WTC11 (cell line): ENCODE results near the gene MAP4K3. TPM values are rescaled to one million over a fixed set of nuclear protein-coding genes. Genes with fewer than 3 reads are reported as not detected.

Experiments used
- ATAC-seq: fragments of 200-7000 bp; cut with Tn5 transposase; 2 replicates; pipeline ENCODE4 v1.10.0; 2021; ENCODE audit warnings: mild to moderate bottlenecking, moderate library complexity
- CTCF ChIA-PET: fragments of 300-600 bp; sonication (Branson Sonifier 250); formaldehyde crosslinking; loops from one replicate; lab custom pipeline; 2021; ENCODE audit warnings: antibody characterized with exemption; lab: Charles Lee
- POLR2A ChIA-PET: fragments of 350-600 bp; sonication (Branson Sonifier 250); formaldehyde crosslinking; loops from one replicate; lab custom pipeline; 2021; ENCODE audit warnings: antibody characterized with exemption; lab: Charles Lee
- DNase-seq: peaks from one replicate; pipeline ENCODE4 v3.0.0; 2021; ENCODE audit warnings: low spot score
- H3K27ac Mint-ChIP-seq: 2 replicates; pipeline ENCODE4 v1.8.0; 2021; ENCODE audit warnings: mixed read lengths
- H3K27me3 Mint-ChIP-seq: 2 replicates; pipeline ENCODE4 v1.8.0; 2021; ENCODE audit warnings: low read depth, mild to moderate bottlenecking, moderate library complexity, mixed read lengths
- H3K36me3 Mint-ChIP-seq: 2 replicates; pipeline ENCODE4 v1.8.0; 2021; ENCODE audit warnings: mixed read lengths
- H3K4me1 Mint-ChIP-seq: 2 replicates; pipeline ENCODE4 v1.8.0; 2022; ENCODE audit warnings: mixed read lengths
- H3K4me3 Mint-ChIP-seq: 2 replicates; pipeline ENCODE4 v1.8.0; 2021; ENCODE audit warnings: mild to moderate bottlenecking, moderate library complexity, mixed read lengths
- H3K9me3 Mint-ChIP-seq: 2 replicates; pipeline ENCODE4 v1.8.0; 2021; ENCODE audit warnings: mixed read lengths
- CREB1 ChIP-seq: sonication (generic); formaldehyde crosslinking; IDR thresholded peaks from 2 replicates; pipeline ENCODE4 v1.8.0; 2023; ENCODE audit warnings: mild to moderate bottlenecking, missing genetic modification reagents
- EMX1 ChIP-seq: fragments of 250-450 bp; sonication (Bioruptor Pico); IDR thresholded peaks from 2 replicates; pipeline ENCODE4 v1.8.0; 2021; ENCODE audit warnings: mild to moderate bottlenecking
- FOXP1 ChIP-seq: sonication (generic); formaldehyde crosslinking; IDR thresholded peaks from 2 replicates; pipeline ENCODE4 v1.8.0; 2022; ENCODE audit warnings: missing genetic modification reagents, mild to moderate bottlenecking, moderate library complexity, borderline replicate concordance
- GRHL2 ChIP-seq: fragments of 250-450 bp; sonication (Bioruptor Pico); IDR thresholded peaks from 2 replicates; pipeline ENCODE4 v1.8.0; 2022; ENCODE audit warnings: mild to moderate bottlenecking, moderate library complexity; ENCODE audit not compliant: insufficient replicate concordance, severe bottlenecking
- GTF2I ChIP-seq: fragments of 250-450 bp; sonication (Bioruptor Pico); conservative IDR thresholded peaks from 2 replicates; pipeline ENCODE4 v1.4.0; 2021; ENCODE audit warnings: mild to moderate bottlenecking
- NFATC4 ChIP-seq: fragments of 250-450 bp; sonication (Bioruptor Pico); IDR thresholded peaks from 2 replicates; pipeline ENCODE4 v1.9.0; 2021; ENCODE audit warnings: mild to moderate bottlenecking
- RELA ChIP-seq: sonication (generic); formaldehyde crosslinking; IDR thresholded peaks from 2 replicates; pipeline ENCODE4 v1.8.1; 2022; ENCODE audit warnings: missing genetic modification reagents, mild to moderate bottlenecking, borderline replicate concordance
- RORB ChIP-seq: fragments of 250-450 bp; sonication (Bioruptor Pico); IDR thresholded peaks from 2 replicates; pipeline ENCODE4 v1.9.0; 2021; ENCODE audit warnings: mild to moderate bottlenecking
- ZNF121 ChIP-seq: sonication (generic); formaldehyde crosslinking; IDR thresholded peaks from 2 replicates; pipeline ENCODE4 v1.8.0; 2023; ENCODE audit warnings: missing genetic modification reagents
- ZNF138 ChIP-seq: sonication (generic); formaldehyde crosslinking; conservative IDR thresholded peaks from 2 replicates; pipeline ENCODE4 v1.8.1; 2022; ENCODE audit warnings: mild to moderate bottlenecking, moderate library complexity, missing genetic modification reagents
- total RNA-seq: library from RNA; stranded (reverse); gene quantifications from 3 replicates; pipeline ENCODE4 v1.2.3, GENCODE V29; 2021
- TF ChIP-seq, protein P1 (sequence below): sonication (generic); formaldehyde crosslinking; IDR thresholded peaks from 2 replicates; pipeline ENCODE4 v1.8.1; 2023; ENCODE audit warnings: mild to moderate bottlenecking, moderate library complexity, missing genetic modification reagents
- TF ChIP-seq, protein P2 (sequence below): sonication (generic); formaldehyde crosslinking; IDR thresholded peaks from 2 replicates; pipeline ENCODE4 v1.8.1; 2022; ENCODE audit warnings: mild to moderate bottlenecking, moderate library complexity, missing genetic modification reagents
- TF ChIP-seq, protein P3 (sequence below): sonication (generic); formaldehyde crosslinking; conservative IDR thresholded peaks from 2 replicates; pipeline ENCODE4 v1.8.1; 2022; ENCODE audit warnings: mild to moderate bottlenecking, missing genetic modification reagents
- TF ChIP-seq, protein P4 (sequence below): sonication (generic); formaldehyde crosslinking; conservative IDR thresholded peaks from 2 replicates; pipeline ENCODE4 v1.8.1; 2023; ENCODE audit warnings: mild to moderate bottlenecking, low read depth, missing genetic modification reagents, moderate library complexity
- TF ChIP-seq, protein P5 (sequence below): sonication (generic); formaldehyde crosslinking; IDR thresholded peaks from 2 replicates; pipeline ENCODE4 v1.8.1; 2023; ENCODE audit warnings: mild to moderate bottlenecking, missing genetic modification reagents, moderate library complexity
- TF ChIP-seq, protein P6 (sequence below): fragments of 250-450 bp; sonication (Bioruptor Pico); conservative IDR thresholded peaks from 2 replicates; pipeline ENCODE4 v1.9.0; 2021; ENCODE audit warnings: mild to moderate bottlenecking
- TF ChIP-seq, protein P7 (sequence below): fragments of 250-450 bp; sonication (Bioruptor Pico); IDR thresholded peaks from 2 replicates; pipeline ENCODE4 v1.8.0; 2021; ENCODE audit warnings: mild to moderate bottlenecking

The MAP4K3 gene
- total RNA-seq, 1 experiment from 2014 or later: 73.2 TPM

DNA sequence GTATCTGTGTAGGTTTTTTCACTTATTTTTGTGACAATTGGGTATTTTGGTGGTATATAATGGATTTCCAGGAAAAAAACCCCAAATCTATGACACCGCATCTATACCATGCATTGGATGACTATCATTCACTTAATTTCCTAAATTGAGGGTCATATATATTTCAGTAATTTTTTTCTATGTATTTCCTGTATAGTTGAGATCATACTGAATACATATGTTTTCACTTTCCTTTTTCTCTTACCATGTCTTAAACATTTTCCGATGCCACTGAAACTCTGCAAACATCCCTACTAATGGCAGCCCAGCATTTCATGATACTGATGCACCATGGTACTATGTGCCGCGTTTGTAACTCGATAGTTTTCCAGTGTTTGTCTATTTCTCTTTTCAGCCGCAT lies 233.7 kb downstream of the MAP4K3 start (continued):
- TF ChIP-seq, protein P1, sequence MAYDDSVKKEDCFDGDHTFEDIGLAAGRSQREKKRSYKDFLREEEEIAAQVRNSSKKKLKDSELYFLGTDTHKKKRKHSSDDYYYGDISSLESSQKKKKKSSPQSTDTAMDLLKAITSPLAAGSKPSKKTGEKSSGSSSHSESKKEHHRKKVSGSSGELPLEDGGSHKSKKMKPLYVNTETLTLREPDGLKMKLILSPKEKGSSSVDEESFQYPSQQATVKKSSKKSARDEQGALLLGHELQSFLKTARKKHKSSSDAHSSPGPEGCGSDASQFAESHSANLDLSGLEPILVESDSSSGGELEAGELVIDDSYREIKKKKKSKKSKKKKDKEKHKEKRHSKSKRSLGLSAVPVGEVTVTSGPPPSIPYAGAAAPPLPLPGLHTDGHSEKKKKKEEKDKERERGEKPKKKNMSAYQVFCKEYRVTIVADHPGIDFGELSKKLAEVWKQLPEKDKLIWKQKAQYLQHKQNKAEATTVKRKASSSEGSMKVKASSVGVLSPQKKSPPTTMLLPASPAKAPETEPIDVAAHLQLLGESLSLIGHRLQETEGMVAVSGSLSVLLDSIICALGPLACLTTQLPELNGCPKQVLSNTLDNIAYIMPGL: no peak
- TF ChIP-seq, protein P2, sequence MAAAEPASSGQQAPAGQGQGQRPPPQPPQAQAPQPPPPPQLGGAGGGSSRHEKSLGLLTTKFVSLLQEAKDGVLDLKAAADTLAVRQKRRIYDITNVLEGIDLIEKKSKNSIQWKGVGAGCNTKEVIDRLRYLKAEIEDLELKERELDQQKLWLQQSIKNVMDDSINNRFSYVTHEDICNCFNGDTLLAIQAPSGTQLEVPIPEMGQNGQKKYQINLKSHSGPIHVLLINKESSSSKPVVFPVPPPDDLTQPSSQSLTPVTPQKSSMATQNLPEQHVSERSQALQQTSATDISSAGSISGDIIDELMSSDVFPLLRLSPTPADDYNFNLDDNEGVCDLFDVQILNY: no peak
- TF ChIP-seq ZNF138 (CRISPR knock-in tag): no peak
- no peak for TF ChIP-seq CREB1
- TF ChIP-seq, protein P3, sequence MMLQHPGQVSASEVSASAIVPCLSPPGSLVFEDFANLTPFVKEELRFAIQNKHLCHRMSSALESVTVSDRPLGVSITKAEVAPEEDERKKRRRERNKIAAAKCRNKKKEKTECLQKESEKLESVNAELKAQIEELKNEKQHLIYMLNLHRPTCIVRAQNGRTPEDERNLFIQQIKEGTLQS (CRISPR knock-in tag): no peak
- TF ChIP-seq RELA (CRISPR knock-in tag): no peak
- no peak for TF ChIP-seq GRHL2 (CRISPR knock-in tag)
- TF ChIP-seq NFATC4 (CRISPR knock-in tag): no peak

DNA sequence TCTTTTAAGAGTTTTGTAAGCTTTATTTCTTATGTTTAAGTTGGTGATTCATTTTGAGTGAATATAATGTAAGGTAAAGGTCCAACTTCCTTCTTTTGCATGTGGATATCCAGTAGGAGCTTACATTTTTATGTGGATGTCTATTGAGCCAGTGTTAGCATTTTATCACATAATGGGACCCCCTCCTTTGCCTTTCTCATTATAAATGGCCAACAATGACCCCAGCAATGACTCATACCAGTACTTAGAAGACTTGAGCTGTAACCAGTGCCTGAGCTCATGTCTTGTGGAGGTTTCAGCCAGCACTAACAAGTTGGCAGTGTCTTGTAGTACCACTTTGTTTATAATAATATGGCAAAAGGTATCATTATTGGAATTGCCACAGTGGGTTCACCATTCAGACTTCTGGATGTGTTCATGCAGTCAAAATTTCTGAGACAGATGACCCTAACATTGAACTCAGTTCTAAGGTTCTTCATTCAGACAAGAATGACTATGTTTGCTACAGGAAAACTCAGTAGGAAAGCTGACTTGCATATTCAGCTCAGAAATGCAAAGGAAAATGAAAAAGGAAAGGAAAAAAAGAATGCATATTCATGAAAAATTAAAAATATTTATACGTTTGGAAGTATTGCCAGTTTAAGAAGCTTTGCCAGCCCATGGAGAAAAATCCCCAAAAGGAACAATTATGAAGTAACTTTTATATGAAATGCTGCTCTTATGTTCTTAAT lies 234.3 kb downstream of the MAP4K3 start:
- H3K27ac Mint-ChIP-seq: peak overlapping the region; percentile 81
- DNase-seq: no peak
- peaks cover 24% of the 10 kb centered on the region for H3K9me3 Mint-ChIP-seq
- H3K36me3 Mint-ChIP-seq: peaks cover 8% of the 10 kb centered on the region; the same call in 1 of the 2 replicates
- H3K27me3 Mint-ChIP-seq: no peaks in the 10 kb centered on the region
- peak overlapping the region; percentile 42 for H3K4me3 Mint-ChIP-seq
- peak; percentile 94 for ATAC-seq
- TF ChIP-seq RORB (CRISPR knock-in tag) (no peak), FOXP1 (no peak), CREB1 (no peak), GTF2I (CRISPR knock-in tag) (no peak), EMX1 (CRISPR knock-in tag) (no peak), ZNF121 (CRISPR knock-in tag) (no peak)
- TF ChIP-seq, protein P4, sequence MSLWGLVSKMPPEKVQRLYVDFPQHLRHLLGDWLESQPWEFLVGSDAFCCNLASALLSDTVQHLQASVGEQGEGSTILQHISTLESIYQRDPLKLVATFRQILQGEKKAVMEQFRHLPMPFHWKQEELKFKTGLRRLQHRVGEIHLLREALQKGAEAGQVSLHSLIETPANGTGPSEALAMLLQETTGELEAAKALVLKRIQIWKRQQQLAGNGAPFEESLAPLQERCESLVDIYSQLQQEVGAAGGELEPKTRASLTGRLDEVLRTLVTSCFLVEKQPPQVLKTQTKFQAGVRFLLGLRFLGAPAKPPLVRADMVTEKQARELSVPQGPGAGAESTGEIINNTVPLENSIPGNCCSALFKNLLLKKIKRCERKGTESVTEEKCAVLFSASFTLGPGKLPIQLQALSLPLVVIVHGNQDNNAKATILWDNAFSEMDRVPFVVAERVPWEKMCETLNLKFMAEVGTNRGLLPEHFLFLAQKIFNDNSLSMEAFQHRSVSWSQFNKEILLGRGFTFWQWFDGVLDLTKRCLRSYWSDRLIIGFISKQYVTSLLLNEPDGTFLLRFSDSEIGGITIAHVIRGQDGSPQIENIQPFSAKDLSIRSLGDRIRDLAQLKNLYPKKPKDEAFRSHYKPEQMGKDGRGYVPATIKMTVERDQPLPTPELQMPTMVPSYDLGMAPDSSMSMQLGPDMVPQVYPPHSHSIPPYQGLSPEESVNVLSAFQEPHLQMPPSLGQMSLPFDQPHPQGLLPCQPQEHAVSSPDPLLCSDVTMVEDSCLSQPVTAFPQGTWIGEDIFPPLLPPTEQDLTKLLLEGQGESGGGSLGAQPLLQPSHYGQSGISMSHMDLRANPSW (CRISPR knock-in tag): no peak
- TF ChIP-seq, protein P5, sequence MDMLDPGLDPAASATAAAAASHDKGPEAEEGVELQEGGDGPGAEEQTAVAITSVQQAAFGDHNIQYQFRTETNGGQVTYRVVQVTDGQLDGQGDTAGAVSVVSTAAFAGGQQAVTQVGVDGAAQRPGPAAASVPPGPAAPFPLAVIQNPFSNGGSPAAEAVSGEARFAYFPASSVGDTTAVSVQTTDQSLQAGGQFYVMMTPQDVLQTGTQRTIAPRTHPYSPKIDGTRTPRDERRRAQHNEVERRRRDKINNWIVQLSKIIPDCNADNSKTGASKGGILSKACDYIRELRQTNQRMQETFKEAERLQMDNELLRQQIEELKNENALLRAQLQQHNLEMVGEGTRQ: no peak
- TF ChIP-seq, protein P6, sequence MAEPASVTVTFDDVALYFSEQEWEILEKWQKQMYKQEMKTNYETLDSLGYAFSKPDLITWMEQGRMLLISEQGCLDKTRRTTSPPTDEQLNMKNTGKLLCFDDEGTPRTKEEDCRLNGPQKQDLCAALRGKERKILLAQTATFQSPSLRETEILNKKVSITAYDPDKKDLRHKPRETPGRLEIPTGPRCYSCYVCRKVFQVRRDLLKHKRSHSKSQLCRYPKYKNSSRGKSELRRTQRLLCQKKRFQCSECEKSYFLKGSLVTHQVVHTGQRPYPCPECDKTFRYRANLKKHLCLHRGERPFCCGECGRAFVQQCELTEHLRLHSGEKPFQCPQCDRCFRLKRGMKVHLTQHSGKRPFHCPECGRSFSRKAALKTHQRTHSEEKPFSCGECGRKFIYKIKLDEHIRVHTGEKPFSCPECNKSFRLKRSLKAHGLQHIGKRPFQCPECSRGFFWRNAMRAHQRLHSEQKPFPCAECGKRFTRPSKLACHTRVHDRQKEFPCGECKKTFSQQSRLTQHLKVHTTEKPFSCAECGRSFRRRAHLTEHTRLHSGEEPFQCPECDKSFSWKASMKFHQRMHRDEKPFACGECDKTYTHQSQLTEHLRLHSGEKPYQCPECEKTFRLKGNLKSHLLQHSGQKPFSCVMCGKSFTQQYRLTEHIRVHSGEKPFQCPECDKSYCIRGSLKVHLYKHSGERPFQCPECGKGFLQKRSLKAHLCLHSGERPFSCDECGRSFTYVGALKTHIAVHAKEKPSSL: no peak
- TF ChIP-seq, protein P7, sequence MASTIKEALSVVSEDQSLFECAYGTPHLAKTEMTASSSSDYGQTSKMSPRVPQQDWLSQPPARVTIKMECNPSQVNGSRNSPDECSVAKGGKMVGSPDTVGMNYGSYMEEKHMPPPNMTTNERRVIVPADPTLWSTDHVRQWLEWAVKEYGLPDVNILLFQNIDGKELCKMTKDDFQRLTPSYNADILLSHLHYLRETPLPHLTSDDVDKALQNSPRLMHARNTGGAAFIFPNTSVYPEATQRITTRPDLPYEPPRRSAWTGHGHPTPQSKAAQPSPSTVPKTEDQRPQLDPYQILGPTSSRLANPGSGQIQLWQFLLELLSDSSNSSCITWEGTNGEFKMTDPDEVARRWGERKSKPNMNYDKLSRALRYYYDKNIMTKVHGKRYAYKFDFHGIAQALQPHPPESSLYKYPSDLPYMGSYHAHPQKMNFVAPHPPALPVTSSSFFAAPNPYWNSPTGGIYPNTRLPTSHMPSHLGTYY: no peak
- peaks cover 22% of the 10 kb centered on the region for H3K4me1 Mint-ChIP-seq
- ChIA-PET CTCF (interaction anchor here (0.6 to 2.0 kb wide), 5 partner anchors 25 to 374 kb away, joined by 3 to 9 read pairs (median 6); no protein-coding TSS in a partner anchor), POLR2A (no interaction called here)

Other genes starting within 250 kb of the MAP4K3 start
- gene CDKL4, start 193.3 kb downstream of the MAP4K3 start, total RNA-seq: 0.16 to 0.46 TPM (median 0.34 TPM) in 3 replicates
- 13.6 to 14.5 TPM (median 14.1 TPM) in 3 replicates for gene TMEM178A, start 228.6 kb upstream of the MAP4K3 start, total RNA-seq